HG02943 (cell line): ENCODE measurements around the gene TRIM28.
"Not testable (repeated sequence)": the region's sequence is repeated elsewhere in the genome, so short reads cannot be mapped to it uniquely, and the experiment has no call there.

Experiments used
- ATAC-seq: cut with Tn5 transposase; IDR thresholded peaks from one replicate; pipeline ENCODE4 v1.9.1; 2021; ENCODE audit warnings: mild to moderate bottlenecking, low read depth, moderate library complexity; ENCODE audit not compliant: unreplicated experiment

Gene TRIM28

GRCh38 chr19:58572818-58573657 lies 29.2 kb downstream of the TRIM28 start, which contains the start of gene MZF1:
TSS of gene MZF1 (minus strand) at chr19:58573335. CDS start at chr19:58571389, 1,946 bp downstream.
- ATAC-seq: peak; percentile 57

DNA sequence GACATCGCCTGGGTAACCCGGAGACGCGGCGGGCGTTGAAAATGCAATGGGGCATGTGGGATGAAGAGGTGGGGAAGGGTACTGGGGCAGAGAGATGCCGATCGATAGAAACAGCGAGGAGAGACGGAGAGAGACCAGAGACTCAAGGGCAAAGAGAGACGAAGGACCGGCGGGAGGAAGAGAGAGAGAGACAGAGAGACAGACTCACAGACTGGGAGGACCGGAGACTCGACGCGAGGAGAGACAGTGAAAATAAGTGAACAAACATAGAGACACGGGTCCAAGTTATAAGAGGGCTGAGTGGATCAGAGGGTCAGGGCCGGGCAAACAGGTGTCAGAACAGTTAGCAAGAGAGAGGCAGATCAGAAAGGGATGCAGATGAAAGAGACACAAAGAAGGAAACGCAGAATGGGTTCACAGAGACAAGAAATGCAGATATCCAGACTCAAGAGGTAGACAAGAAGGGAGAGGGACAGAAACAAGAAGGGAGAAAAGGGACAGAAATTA lies 29.8 kb downstream of the TRIM28 start:
- no peak for ATAC-seq

DNA sequence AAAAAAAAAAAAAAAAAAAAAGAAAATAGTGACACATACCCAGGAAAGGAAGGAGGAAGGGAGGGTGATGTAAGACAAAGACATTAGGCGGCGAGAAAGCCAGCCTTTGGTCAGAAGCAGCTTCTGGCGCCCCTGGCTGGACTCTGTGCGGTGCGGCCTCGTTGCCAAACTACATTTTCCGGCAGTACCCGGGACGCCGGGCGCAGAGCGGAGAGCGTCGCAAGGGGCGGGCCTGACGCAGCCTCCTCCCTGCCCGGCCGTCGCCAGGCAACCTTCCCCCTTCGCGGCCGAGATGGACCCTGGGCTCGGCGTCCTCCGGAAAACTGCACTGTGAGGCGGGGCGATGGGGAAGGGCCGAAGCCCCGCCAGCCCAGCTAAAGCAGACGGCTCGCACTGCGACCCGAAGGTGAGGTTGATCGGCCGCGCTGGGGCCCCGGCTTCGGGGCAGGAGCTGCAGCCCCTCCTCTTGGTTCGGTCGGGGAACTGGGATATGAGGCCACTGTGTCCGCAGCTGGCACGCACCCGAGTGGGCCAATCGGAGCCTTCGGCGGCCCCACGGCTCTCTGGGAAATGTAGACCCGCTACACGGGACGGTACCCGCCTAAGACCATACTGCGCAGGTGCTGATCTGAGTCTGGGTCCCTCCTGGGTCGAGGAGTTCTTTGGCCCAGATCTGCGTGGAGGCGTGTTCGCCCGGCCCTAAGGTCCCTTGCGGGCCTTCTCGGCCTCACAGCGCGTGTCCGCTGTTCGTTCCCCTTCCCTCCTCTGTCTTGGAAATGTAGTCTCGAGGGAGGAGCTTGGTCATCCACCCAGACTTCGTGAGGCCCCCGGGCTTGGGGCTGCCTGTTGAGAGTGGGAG lies 31.5 kb downstream of the TRIM28 start:
- ATAC-seq: peak; percentile 27

DNA sequence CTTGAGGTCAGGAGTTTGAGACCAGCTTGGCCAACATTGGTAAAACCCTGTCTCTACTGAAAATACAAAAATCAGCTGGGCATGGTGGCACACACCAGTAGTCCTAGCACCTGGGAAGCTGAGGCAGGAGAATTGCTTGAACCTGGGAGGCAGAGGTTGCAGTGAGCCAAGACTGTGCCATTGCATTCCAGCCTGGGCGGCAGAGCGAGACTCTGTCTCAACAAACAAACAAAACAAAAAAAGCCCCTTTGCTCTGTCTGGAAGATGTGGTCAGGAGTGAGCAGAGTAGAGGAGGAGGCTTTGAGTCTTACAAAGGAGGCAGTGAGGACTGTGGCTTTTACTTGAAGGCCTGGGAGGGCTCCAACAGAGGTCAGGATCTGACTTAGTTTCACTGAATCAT lies 33.7 kb downstream of the TRIM28 start:
- not testable (repeated sequence) for ATAC-seq

DNA sequence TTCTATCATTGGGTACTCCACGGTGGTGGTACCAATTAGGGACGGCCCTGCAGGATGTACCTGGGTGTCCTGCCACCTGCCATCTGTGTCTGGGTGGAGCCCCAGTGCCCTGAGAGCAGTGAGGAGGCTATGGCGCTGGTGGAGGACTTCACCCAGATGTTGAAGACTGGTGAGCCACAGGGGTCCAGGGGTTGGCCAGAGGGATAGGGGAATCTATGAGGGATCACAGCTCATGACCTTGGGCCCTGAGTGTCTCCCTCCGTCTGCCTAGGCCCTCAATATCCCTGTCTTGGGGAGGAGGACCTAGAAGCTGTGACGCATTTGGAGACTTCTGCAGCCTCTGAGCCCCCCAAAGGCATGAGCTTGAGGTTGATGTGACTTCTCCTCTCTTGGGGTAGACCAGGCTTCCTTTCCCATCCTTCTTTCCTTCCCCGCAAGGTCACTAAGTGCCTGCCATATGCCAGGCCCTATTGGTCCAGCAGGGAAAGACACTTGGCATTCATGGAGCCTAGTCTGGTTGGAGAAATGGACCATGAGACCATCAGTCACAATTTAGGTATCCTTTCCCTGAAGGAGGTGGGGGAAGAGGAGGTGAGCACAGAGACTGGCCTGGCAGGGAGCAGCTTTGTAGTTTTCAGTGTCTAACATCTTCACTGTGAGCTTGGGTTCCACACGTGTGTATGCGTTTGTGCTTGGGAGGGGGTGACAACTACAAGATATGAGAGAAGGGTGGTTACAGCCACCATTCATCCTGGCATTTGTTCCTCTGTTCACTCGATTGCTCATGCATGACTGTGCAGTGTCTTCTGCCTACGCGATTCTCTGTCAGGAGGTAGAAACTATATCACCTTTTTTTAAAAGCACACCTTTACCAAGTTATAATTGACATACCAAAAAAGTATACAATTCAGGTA lies 34.4 kb downstream of the TRIM28 start:
- ATAC-seq: no peak

DNA sequence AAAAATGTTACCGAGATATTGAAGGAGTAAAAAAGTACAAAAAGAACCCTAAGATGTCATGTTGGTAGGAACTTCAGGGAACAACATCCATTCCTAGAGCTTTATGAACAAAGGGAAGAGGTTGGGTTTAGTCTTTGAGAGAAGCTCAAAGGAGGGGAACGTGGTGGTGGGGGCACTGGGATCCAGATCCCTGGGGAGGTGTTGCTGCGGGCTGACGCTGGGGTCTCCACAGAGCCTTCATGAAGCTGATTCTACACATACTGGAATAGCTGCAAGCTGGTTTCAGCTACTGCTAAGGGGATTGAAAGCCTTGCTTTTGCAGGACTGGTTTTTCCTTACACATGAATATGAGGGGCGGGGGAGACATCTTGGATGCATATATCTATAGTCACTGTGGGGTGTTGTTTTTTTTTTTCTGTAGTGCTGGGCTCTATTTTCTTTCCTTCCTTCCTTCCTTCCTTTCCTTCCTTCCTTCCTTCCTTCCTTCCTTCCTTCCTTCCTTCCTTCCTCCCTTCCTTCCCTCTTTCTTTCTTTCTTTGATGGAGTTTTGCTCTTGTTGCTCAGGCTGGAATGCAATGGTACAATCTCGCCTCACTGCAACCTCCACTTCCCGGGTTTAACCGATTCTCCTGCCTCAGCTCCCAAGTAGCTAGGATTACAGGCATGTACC lies 35.7 kb downstream of the TRIM28 start:
- ATAC-seq: no peak

DNA sequence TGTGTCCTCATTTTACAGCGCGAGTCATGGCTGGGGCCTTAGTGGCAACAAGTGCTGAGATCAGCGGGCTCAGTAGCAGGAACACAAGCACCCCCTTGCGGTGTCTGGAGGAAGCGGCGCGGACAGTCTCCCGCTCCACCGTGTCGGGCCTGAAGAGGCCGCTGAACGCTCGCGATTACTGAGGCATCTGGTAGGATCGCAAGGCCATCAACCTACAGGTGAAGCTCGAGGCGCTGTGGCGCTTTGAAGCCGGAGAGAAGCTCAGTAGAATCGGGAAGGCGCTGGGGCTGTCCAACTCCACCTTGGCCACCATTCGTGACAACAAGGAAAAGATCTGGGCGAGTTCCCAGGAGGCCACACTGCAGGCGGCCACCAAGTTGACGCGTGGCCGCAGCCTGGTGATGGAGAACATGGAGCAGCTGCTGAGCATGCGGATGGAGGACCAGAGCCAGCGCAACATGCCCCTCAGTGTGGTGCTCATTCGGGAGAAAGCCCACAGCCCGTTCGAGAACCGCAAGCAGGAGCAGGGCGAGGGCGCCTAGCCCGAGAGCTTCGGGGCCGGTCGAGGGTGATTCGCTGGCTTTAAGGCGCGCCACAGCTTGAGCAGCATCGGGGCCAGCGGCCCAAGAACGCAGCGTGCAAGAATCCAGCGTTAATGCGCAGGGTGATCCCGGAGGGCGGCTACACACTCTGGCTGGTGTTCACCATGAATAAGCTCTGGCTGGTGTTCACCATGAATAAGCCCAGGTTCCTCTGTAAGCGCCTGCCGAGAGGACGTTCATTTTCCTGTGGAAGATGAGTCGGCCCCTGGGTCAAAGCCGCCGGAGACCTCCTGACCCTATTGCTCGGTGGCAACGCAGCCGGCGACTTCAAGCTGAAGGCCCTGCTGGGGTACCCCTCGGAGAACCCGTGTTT lies 37.6 kb downstream of the TRIM28 start:
- ATAC-seq: no peak

DNA sequence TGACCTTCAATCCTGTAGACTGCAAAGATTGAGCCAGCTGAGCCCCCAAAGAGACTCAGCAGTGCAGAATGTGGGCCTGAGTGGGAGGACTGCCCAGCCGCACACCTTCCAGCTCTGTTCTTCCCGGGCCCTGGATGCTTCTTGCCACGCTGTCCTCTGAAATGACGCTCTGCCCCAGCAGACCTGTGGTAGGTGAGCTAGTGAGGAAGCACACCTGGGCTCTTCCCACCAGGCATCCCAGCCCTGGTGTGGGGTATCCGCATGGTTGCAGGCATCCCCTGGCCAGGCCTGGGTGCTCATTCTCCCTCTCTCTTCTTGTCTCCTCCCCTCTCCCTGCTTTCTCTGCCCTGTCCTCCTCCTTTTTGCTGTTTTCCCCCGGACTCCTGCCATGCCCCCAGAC lies 39.1 kb downstream of the TRIM28 start:
- ATAC-seq: no peak

DNA sequence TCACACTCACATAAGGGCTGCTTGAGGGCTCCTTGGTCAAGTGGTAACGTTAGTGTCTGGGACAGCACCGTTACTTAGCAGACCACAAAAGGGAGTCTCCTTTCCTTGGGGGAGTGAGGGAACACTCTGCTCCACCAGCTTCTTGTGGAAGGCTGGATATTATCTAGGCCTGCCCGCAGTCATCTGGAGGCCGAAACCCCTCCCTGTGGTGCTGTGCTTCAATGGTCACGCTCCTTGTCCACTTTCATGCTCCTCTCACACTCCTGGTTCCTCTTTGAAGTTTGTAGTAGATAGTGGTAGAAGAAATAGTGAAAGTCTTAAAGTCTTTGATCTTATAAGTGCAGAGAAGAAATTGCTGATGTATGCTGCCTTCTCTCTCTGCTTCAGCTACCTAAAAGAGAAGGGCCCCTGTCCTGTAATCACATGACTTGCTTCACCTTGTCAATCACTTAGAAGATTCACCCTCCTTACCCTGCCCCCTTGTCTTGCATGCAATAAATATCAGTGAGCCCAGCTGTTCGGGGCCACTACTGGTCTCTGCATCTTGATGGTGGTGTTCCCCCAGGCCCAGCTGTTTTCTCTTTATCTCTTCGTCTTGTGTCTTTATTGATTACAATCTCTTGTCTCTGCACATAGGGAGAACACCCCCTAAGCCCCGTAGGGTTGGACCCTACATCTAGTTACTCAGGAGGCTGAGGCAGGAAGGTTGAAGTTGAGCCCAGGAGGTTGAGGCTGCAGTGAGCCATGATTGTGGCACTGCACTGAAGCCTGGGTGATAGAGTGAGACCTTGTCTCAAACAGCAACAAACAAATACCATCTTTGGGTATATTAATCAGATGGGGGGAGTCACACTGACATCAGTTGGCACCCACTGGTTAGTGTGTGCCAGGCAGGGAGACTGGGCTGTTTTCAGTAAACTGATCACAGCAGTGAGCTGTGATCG lies 40.9 kb downstream of the TRIM28 start:
- no peak for ATAC-seq

DNA sequence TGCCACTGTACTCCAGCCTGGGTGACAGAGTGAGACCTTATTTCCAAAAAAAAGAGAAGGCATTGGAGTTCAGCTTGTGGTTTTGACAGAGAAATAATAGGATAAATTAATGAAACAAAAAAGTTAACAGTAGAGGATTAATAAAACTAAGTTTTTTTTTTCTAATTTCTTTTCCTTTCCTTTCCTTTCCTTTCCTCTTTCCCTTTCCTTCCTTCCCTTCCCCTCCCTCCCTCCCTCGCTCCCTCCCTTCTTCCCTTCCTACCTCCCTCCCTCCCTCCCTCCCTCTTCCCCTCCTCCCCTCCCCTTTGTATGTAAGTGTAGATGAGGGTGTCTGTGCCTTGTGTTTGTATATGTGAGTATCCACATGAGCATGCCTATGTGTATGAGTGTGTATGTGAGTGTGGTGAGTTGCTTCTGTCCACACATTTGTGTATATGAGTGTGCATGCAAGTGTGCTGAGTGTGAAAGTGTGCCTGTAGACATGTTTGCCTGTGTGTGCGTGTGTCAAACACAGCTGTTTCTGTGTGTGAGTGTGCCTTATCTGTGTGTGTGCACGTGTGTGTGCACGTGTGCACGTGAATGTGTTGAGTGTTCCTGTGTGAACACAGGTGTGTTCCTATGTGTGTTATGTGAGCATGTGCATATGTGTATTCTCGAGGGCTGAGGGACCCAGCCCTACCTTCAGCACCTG lies 41.7 kb downstream of the TRIM28 start:
- no peak for ATAC-seq

- no peak for ATAC-seq
Observed at GRCh38 chr19:58586133-58586765, 42.4 kb downstream of the TRIM28 start.
